Liver (tissue), 9 donors: ENCODE data around the gene WDR46. TPM values are rescaled to one million over a fixed set of nuclear protein-coding genes. Genes with fewer than 3 reads are reported as not detected.
A peak's percentile ranks its signal among the peaks of the same experiment; 100 is the strongest.

ENCODE experiments used
- DNase-seq: peaks from one replicate; pipeline ENCODE4 v3.0.0-alpha.2; 2017; ENCODE audit warnings: low spot score
- H3K27ac ChIP-seq, 2 donors: one replicate each; pipeline ENCODE4 v1.7.0; 2013; ENCODE audit warnings: inconsistent platforms in 2 of 2, low read length in 2 of 2, control low read depth in 1 of 2, low read depth in 1 of 2, mild to moderate bottlenecking in 1 of 2
- H3K27me3 ChIP-seq, 4 donors: one replicate each; pipeline versions ENCODE4 v1.6.1 to v1.7.0; 2013; ENCODE audit warnings: low read length in 3 of 4, inconsistent platforms in 1 of 4, mild to moderate bottlenecking in 1 of 4, moderate library complexity in 1 of 4; ENCODE audit not compliant: control insufficient read depth in 4 of 4, insufficient read depth in 4 of 4
- H3K36me3 ChIP-seq, 4 donors: one replicate each; pipeline versions ENCODE4 v1.6.1 to v1.7.0; 2013; ENCODE audit warnings: low read length in 3 of 4, mild to moderate bottlenecking in 3 of 4, low read depth in 1 of 4, moderate library complexity in 1 of 4; ENCODE audit not compliant: control insufficient read depth in 4 of 4, insufficient read depth in 3 of 4
- H3K4me1 ChIP-seq, 4 donors: one replicate each; pipeline versions ENCODE4 v1.6.1 to v1.7.0; 2013; ENCODE audit warnings: low read length in 3 of 4, mild to moderate bottlenecking in 3 of 4, moderate library complexity in 1 of 4; ENCODE audit not compliant: control insufficient read depth in 4 of 4, insufficient read depth in 4 of 4
- H3K4me3 ChIP-seq, 3 donors: one replicate each; pipeline versions ENCODE4 v1.6.1 to v1.7.0; 2013; ENCODE audit warnings: low read length in 3 of 3, control low read depth in 1 of 3, low read depth in 1 of 3, mild to moderate bottlenecking in 1 of 3
- H3K9ac ChIP-seq, 2 donors: one replicate each; pipeline ENCODE4 v1.7.0; 2013; ENCODE audit warnings: low read length in 2 of 2, mild to moderate bottlenecking in 2 of 2, moderate library complexity in 2 of 2, control low read depth in 1 of 2, low read depth in 1 of 2
- H3K9me3 ChIP-seq, 4 donors: one replicate each; pipeline versions ENCODE4 v1.6.1 to v1.7.0; 2013; ENCODE audit warnings: low read length in 3 of 4; ENCODE audit not compliant: control insufficient read depth in 4 of 4
- ATF3 ChIP-seq: IDR thresholded peaks from 2 replicates; pipeline ENCODE4 v1.6.1; 2016; ENCODE audit warnings: antibody characterized with exemption
- CTCF ChIP-seq: fragments of 150-350 bp; IDR thresholded peaks from 2 replicates; pipeline ENCODE4 v1.5.1; 2017; ENCODE audit warnings: improper control_type of control experiment, low read depth, low read length; ENCODE audit not compliant: missing input control
- EGR1 ChIP-seq, 2 donors: IDR thresholded peaks; 2 replicates each; pipeline ENCODE4 v1.6.1; 2016 to 2018; ENCODE audit warnings: antibody characterized with exemption in 2 of 2, low read depth in 2 of 2
- FOXA1 ChIP-seq: IDR thresholded peaks from 2 replicates; pipeline ENCODE4 v1.6.1; 2016; ENCODE audit warnings: antibody characterized with exemption
- FOXA2 ChIP-seq: IDR thresholded peaks from 2 replicates; pipeline ENCODE4 v1.6.1; 2016; ENCODE audit warnings: antibody characterized with exemption
- GABPA ChIP-seq, 2 donors: IDR thresholded peaks in 1 of 2; conservative IDR thresholded peaks in 1 of 2; 2 replicates each; pipeline ENCODE4 v1.6.1; 2016; ENCODE audit warnings: antibody characterized with exemption in 2 of 2, mild to moderate bottlenecking in 1 of 2, moderate library complexity in 1 of 2
- HNF4G ChIP-seq: IDR thresholded peaks from 2 replicates; pipeline ENCODE4 v1.6.1; 2016; ENCODE audit warnings: antibody characterized with exemption
- JUND ChIP-seq, 2 donors: IDR thresholded peaks; 2 replicates each; pipeline ENCODE4 v1.6.1; 2016; ENCODE audit warnings: antibody characterized with exemption in 2 of 2
- MAX ChIP-seq: IDR thresholded peaks from 2 replicates; pipeline ENCODE4 v1.6.1; 2016; ENCODE audit warnings: antibody characterized with exemption
- NR2F2 ChIP-seq: IDR thresholded peaks from 2 replicates; pipeline ENCODE4 v1.6.1; 2016; ENCODE audit warnings: antibody characterized with exemption
- RAD21 ChIP-seq, 2 donors: IDR thresholded peaks; 2 replicates each; pipeline ENCODE4 v1.6.1; 2016; ENCODE audit warnings: antibody characterized with exemption in 2 of 2, mild to moderate bottlenecking in 2 of 2
- REST ChIP-seq: IDR thresholded peaks from 2 replicates; pipeline ENCODE4 v1.6.1; 2016; ENCODE audit warnings: antibody characterized with exemption, mild to moderate bottlenecking
- RXRA ChIP-seq, 2 donors: IDR thresholded peaks; 2 replicates each; pipeline ENCODE4 v1.6.1; 2017 to 2018; ENCODE audit warnings: antibody characterized with exemption in 2 of 2, mild to moderate bottlenecking in 1 of 2
- SP1 ChIP-seq: IDR thresholded peaks from 2 replicates; pipeline ENCODE4 v1.6.1; 2018; ENCODE audit warnings: antibody characterized with exemption, mild to moderate bottlenecking
- TAF1 ChIP-seq: conservative IDR thresholded peaks from 2 replicates; pipeline ENCODE4 v1.6.1; 2016; ENCODE audit warnings: antibody characterized with exemption, mild to moderate bottlenecking
- YY1 ChIP-seq: IDR thresholded peaks from 2 replicates; pipeline ENCODE4 v1.6.1; 2016; ENCODE audit warnings: antibody characterized with exemption, mild to moderate bottlenecking
- ZBTB33 ChIP-seq: IDR thresholded peaks from 2 replicates; pipeline ENCODE4 v1.6.1; 2016; ENCODE audit warnings: antibody characterized with exemption
- WGBS: extraction: QIAGEN DNeasy Blood & Tissue Kit; methylation state at CpG from one replicate; pipeline ENCODE4 v1.1.7; 2013; 5-methylcytosine and 5-hydroxymethylcytosine counted together
- polyA plus RNA-seq, 2 donors: library from polyadenylated mRNA; stranded (reverse) in 1 of 2; unstranded in 1 of 2; fragments of 200-250 nt in 1 of 2; fragments of >200 nt in 1 of 2; fragmentation: Nextera tagmentation in 1 of 2; extraction: Ambion mirVana in 1 of 2; gene quantifications; one replicate each; pipeline versions ENCODE4 v1.2.1 to v1.2.3, GENCODE V29; 2013 to 2015
- total RNA-seq, 2 donors: library from RNA; depleted of rRNA; stranded (reverse); fragments of >200 nt; gene quantifications; one replicate each; pipeline ENCODE4 v1.2.3, GENCODE V29; 2014
- donor health status: healthy.
- donor health status: healthy.
- donor health status: healthy.
- donor health status: healthy.
- donor health status: healthy.

WDR46 gene
- total and polyA plus RNA-seq, 4 donors = 17.9 to 30.2 (median 25.7) TPM

GRCh38 chr6:33323623-33323948 is 34.5 kb upstream of the WDR46 start:
- peaks cover 14 to 39% (median 38%) of the 10 kb centered on the region in 4 donors for H3K4me1 ChIP-seq
- WGBS = 6% methylated on average over 12 of the region's 12 CpGs
- peaks cover 0 to 16% (median 8%) of the 10 kb centered on the region in 4 donors for H3K36me3 ChIP-seq
- peak overlapping the region; percentile 85 to 86 for H3K27ac ChIP-seq
- no peaks in the 10 kb centered on the region for H3K9me3 ChIP-seq
- no peaks in the 10 kb centered on the region for H3K27me3 ChIP-seq
- TF ChIP-seq EGR1 (IDR thresholded peaks at IDR 0.05; ENCODE audit: low read depth in 2 of 2) (no peak), CTCF (no peak), YY1 (no peak), FOXA1 (no peak), FOXA2 (no peak), HNF4G (no peak), NR2F2 (no peak), RAD21 (IDR thresholded peaks at IDR 0.05) (no peak), SP1 (no peak), MAX (no peak), RXRA (IDR thresholded peaks at IDR 0.05) (no peak), JUND (IDR thresholded peaks at IDR 0.05) (no peak), ATF3 (no peak), ZBTB33 (no peak), REST (no peak), GABPA (IDR thresholded peaks at IDR 0.05 in 1 of 2, conservative IDR thresholded peaks at IDR 0.05 in 1 of 2) (no peak)
- no peak for DNase-seq
- peak overlapping the region; percentile 36 to 85 (median 72) for H3K4me3 ChIP-seq
- no peak overlapping the region for H3K9ac ChIP-seq

- DNase-seq = no peak
- Histone ChIP-seq H3K27ac (peak overlapping the region in 1 of 2 donors; percentile 85), H3K9ac (no peak overlapping the region), H3K36me3 (peaks cover 0 to 16% (median 8%) of the 10 kb centered on the region in 4 donors), H3K9me3 (no peaks in the 10 kb centered on the region), H3K4me1 (peaks cover 20 to 54% (median 48%) of the 10 kb centered on the region in 4 donors), H3K27me3 (no peaks in the 10 kb centered on the region), H3K4me3 (no peak overlapping the region)
- WGBS = 91% methylated on average over 9 of the region's 9 CpGs
- TF ChIP-seq HNF4G (no peak), TAF1 (no peak), EGR1 (IDR thresholded peaks at IDR 0.05; ENCODE audit: low read depth in 2 of 2) (no peak), JUND (IDR thresholded peaks at IDR 0.05) (no peak), YY1 (no peak), ATF3 (no peak), RXRA (IDR thresholded peaks at IDR 0.05) (no peak), SP1 (no peak), ZBTB33 (no peak), RAD21 (IDR thresholded peaks at IDR 0.05) (no peak), FOXA1 (no peak), REST (no peak)
Observed at GRCh38 chr6:33321227-33321626, 32.2 kb upstream of the WDR46 start.
